Endothelial cell of umbilical vein (primary cell): Measurements from ENCODE around the gene TPT1. TPM values are rescaled to one million over a fixed set of nuclear protein-coding genes. Genes with fewer than 3 reads are reported as not detected.

ENCODE experiments used
- BruUV-seq: library from RNA; stranded (reverse); fragments of 400-500 nt; replicated peaks from 2 replicates; lab custom pipeline; 2021; lab: Mats Ljungman, UMichigan
- CTCF ChIA-PET: fragments of 300-600, 350-600 bp; sonication (Branson Sonifier 250); formaldehyde crosslinking; loops from one replicate; lab custom pipeline; 2021; ENCODE audit warnings: antibody characterized with exemption, inconsistent platforms; lab: Charles Lee
- POLR2A ChIA-PET: fragments of 300-600, 350-600 bp; sonication (Branson Sonifier 250); formaldehyde crosslinking; loops from one replicate; lab custom pipeline; 2021; ENCODE audit warnings: antibody characterized with exemption, inconsistent platforms; lab: Charles Lee
- DNase-seq: peaks from one replicate; pipeline ENCODE4 v3.0.0-alpha.2; 2011; ENCODE audit warnings: low read depth, low spot score
- FAIRE-seq: peaks from 2 replicates; lab custom pipeline; 2011; peaks lifted over from hg19 to GRCh38; lab: Jason Lieb, UNC
- H2AFZ ChIP-seq: 2 replicates; pipeline ENCODE4 v1.6.0; 2012; ENCODE audit warnings: low read depth, low read length, control low read depth, inconsistent platforms
- H3K27ac ChIP-seq: 2 replicates; pipeline ENCODE4 v1.5.1; 2011; ENCODE audit warnings: low read depth, mild to moderate bottlenecking, control low read depth, low read length, moderate library complexity; ENCODE audit not compliant: insufficient read depth
- H3K27me3 ChIP-seq, 2 experiments: 2 replicates each; pipeline versions ENCODE4 v1.6.0 to v1.6.1; 2011; ENCODE audit warnings: low read length in 2 of 2, mixed read lengths in 1 of 2; ENCODE audit not compliant: control insufficient read depth in 2 of 2, insufficient read depth in 2 of 2
- H3K36me3 ChIP-seq, 2 experiments: 2 replicates in 1 of 2; 3 replicates in 1 of 2; pipeline ENCODE4 v1.5.1; 2011; ENCODE audit warnings: low read length in 2 of 2, mild to moderate bottlenecking in 1 of 2, moderate library complexity in 1 of 2; ENCODE audit not compliant: control insufficient read depth in 2 of 2, insufficient read depth in 2 of 2; ENCODE audit errors: extremely low read depth in 1 of 2
- H3K4me1 ChIP-seq: 3 replicates; pipeline ENCODE4 v1.5.1; 2011; ENCODE audit warnings: mild to moderate bottlenecking, low read length; ENCODE audit not compliant: control insufficient read depth, insufficient read depth; ENCODE audit errors: extremely low read depth
- H3K4me2 ChIP-seq: 2 replicates; pipeline ENCODE4 v1.6.1; 2011; ENCODE audit warnings: low read length, control low read depth, mixed read lengths; ENCODE audit not compliant: insufficient read depth
- H3K4me3 ChIP-seq, 3 experiments: fragments of 200-600 bp in 1 of 3; sonication (generic), shearing (Covaris generic) in 1 of 3; replicated peaks in 1 of 3; 2 replicates each; pipeline ENCODE4 v1.5.1; 2011 to 2016; ENCODE audit warnings: control low read depth in 3 of 3, low read length in 3 of 3, mild to moderate bottlenecking in 2 of 3, inconsistent platforms in 1 of 3, low read depth in 1 of 3, moderate library complexity in 1 of 3; ENCODE audit not compliant: insufficient read depth in 1 of 3
- H3K79me2 ChIP-seq: 2 replicates; pipeline ENCODE4 v1.6.0; 2012; ENCODE audit warnings: low read length, inconsistent platforms; ENCODE audit not compliant: control insufficient read depth, insufficient read depth
- H3K9ac ChIP-seq: replicated peaks from 2 replicates; pipeline ENCODE3; 2011; ENCODE audit warnings: low read length, control low read depth; ENCODE audit not compliant: insufficient read depth; ENCODE audit errors: extremely low read depth
- H3K9me1 ChIP-seq: replicated peaks from 3 replicates; pipeline ENCODE4 v1.6.0; 2011; ENCODE audit warnings: mild to moderate bottlenecking, low read length; ENCODE audit not compliant: control insufficient read depth, insufficient read depth; ENCODE audit errors: extremely low read depth
- H3K9me3 ChIP-seq: replicated peaks from 2 replicates; pipeline ENCODE4 v1.5.1; 2012; ENCODE audit warnings: low read length, inconsistent platforms; ENCODE audit not compliant: control insufficient read depth, insufficient read depth
- H4K20me1 ChIP-seq: replicated peaks from 2 replicates; pipeline ENCODE3; 2011; ENCODE audit warnings: mild to moderate bottlenecking, low read length; ENCODE audit not compliant: control insufficient read depth, insufficient read depth; ENCODE audit errors: extremely low read depth
- EZH2 ChIP-seq: IDR thresholded peaks from 2 replicates; pipeline ENCODE4 v1.6.1; 2012; ENCODE audit warnings: borderline replicate concordance, low read depth, mild to moderate bottlenecking, moderate library complexity, low read length, inconsistent platforms; ENCODE audit not compliant: severe bottlenecking
- FOS ChIP-seq: IDR thresholded peaks from 2 replicates; pipeline ENCODE4 v1.6.1; 2011; ENCODE audit warnings: mild to moderate bottlenecking, low read length, moderate library complexity, borderline replicate concordance; ENCODE audit not compliant: insufficient read depth
- GATA2 ChIP-seq: IDR thresholded peaks from 2 replicates; pipeline ENCODE4 v1.7.0; 2011; ENCODE audit warnings: low read depth, mild to moderate bottlenecking, moderate library complexity, mixed read lengths, low read length; ENCODE audit not compliant: insufficient read length, insufficient read depth
- JUN ChIP-seq: IDR thresholded peaks from 2 replicates; pipeline ENCODE4 v1.6.1; 2011; ENCODE audit warnings: borderline replicate concordance, low read depth; ENCODE audit not compliant: insufficient read length, insufficient read depth
- MYC ChIP-seq: IDR thresholded peaks from one replicate; pipeline ENCODE4 v1.6.1; 2011; ENCODE audit warnings: mild to moderate bottlenecking, low read depth, low read length
- POLR2A ChIP-seq: IDR thresholded peaks from 2 replicates; pipeline ENCODE4 v1.6.1; 2012; ENCODE audit warnings: low read depth, mild to moderate bottlenecking, control low read depth, low read length
- POLR2AphosphoS5 ChIP-seq: IDR thresholded peaks from 2 replicates; pipeline ENCODE4 v1.6.1; 2012; ENCODE audit warnings: low read depth, mild to moderate bottlenecking, control low read depth, low read length, moderate library complexity; ENCODE audit not compliant: insufficient read depth
- dilution Hi-C: fragments of 300-500 bp; cut with MboI; formaldehyde crosslinking; loops from one replicate; pipeline ENCODE4 v1.15.0; 2019; ENCODE audit warnings: low sequenced_read_pairs; ENCODE audit not compliant: extremely low pct_ligation_motif_present
- intact Hi-C: fragments of 100-400 bp; cut with micrococcal nuclease; formaldehyde crosslinking; loops from one replicate; pipeline ENCODE4 v1.10.0; 2022
- polyA plus RNA-seq, 4 experiments: library from polyadenylated mRNA; depleted of rRNA in 3 of 4; stranded (reverse) in 3 of 4; unstranded in 1 of 4; fragments of >200 nt; gene quantifications; 2 replicates each; pipeline versions ENCODE4 v1.2.1 to v1.2.3, GENCODE V29; 2011 to 2012; ENCODE audit warnings: missing spikeins in 1 of 4
- total RNA-seq: library from RNA; stranded (reverse); gene quantifications from 2 replicates; pipeline ENCODE4 v1.2.3, GENCODE V29; 2021
- TF ChIP-seq, protein P1 (sequence below), 2 donors: IDR thresholded peaks; 1 replicate in 1 of 2; 2 replicates in 1 of 2; pipeline ENCODE4 v1.5.1; 2011; ENCODE audit warnings: low read length in 2 of 2, mild to moderate bottlenecking in 2 of 2, moderate library complexity in 2 of 2, control low read depth in 1 of 2, inconsistent platforms in 1 of 2, low read depth in 1 of 2; ENCODE audit not compliant: insufficient read depth in 1 of 2; ENCODE audit errors: extremely low read depth in 1 of 2
- TF ChIP-seq, protein P2 (sequence below): IDR thresholded peaks from 2 replicates; pipeline ENCODE4 v1.6.1; 2011; ENCODE audit not compliant: insufficient read depth, insufficient read length

TPT1 gene
- total and polyA plus RNA-seq, 2 donors (not counting 3 experiments of a cell fraction or from before 2014, with no cell fraction given), result 2,993 to 4,330 TPM

DNA sequence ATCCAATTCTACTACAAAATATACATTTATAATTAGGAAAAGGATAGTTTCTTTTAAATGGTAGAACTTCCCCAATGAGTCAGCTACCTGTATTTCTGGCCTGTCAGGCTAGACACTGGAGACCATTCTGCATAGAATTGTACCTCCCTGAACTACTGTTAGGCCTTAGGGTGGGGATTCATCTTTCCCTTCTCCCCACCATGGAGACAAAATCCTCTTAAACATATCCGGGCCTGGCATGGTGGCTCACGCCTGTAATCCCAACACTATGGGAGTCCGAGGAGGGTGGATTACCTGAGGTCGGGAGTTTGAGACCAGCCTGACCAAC is 24.5 kb upstream of the TPT1 start:
- Histone ChIP-seq H3K79me2 (no peaks in the 10 kb centered on the region), H4K20me1 (no peaks in the 10 kb centered on the region), H2AFZ (no peak overlapping the region), H3K9ac (no peak overlapping the region), H3K9me3 (no peaks in the 10 kb centered on the region), H3K4me3 (no peak overlapping the region), H3K27me3 (no peaks in the 10 kb centered on the region), H3K4me1 (peaks cover 9% of the 10 kb centered on the region), H3K4me2 (no peak overlapping the region), H3K36me3 (peaks cover 0 to 2% of the 10 kb centered on the region in 2 experiments), H3K27ac (no peak overlapping the region), H3K9me1 (no peaks in the 10 kb centered on the region)
- POLR2A ChIA-PET, result interaction anchor here (1.1 kb wide), 1 partner anchor 25 kb away, joined by 3 read pairs; no protein-coding TSS in a partner anchor
- DNase-seq, result no peak
- no TSS peak for BruUV-seq
- TF ChIP-seq, protein P1, sequence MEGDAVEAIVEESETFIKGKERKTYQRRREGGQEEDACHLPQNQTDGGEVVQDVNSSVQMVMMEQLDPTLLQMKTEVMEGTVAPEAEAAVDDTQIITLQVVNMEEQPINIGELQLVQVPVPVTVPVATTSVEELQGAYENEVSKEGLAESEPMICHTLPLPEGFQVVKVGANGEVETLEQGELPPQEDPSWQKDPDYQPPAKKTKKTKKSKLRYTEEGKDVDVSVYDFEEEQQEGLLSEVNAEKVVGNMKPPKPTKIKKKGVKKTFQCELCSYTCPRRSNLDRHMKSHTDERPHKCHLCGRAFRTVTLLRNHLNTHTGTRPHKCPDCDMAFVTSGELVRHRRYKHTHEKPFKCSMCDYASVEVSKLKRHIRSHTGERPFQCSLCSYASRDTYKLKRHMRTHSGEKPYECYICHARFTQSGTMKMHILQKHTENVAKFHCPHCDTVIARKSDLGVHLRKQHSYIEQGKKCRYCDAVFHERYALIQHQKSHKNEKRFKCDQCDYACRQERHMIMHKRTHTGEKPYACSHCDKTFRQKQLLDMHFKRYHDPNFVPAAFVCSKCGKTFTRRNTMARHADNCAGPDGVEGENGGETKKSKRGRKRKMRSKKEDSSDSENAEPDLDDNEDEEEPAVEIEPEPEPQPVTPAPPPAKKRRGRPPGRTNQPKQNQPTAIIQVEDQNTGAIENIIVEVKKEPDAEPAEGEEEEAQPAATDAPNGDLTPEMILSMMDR (IDR thresholded peaks at IDR 0.05; ENCODE audit: extremely low read depth in 1 of 2, insufficient read depth in 1 of 2, low read depth in 1 of 2, low read length in 2 of 2), result no peak
- TF ChIP-seq MYC, result no peak
- no peak for TF ChIP-seq EZH2
- no peak for TF ChIP-seq POLR2A
- TF ChIP-seq, protein P2, sequence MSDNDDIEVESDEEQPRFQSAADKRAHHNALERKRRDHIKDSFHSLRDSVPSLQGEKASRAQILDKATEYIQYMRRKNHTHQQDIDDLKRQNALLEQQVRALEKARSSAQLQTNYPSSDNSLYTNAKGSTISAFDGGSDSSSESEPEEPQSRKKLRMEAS, result no peak
- TF ChIP-seq POLR2AphosphoS5, result no peak
- no peak for TF ChIP-seq JUN
- TF ChIP-seq FOS, result no peak
- TF ChIP-seq GATA2, result no peak
- CTCF ChIA-PET, result no interaction called here
- no peak for FAIRE-seq
- dilution Hi-C loops (no loop called here), intact Hi-C loops (no loop called here)
